HG03565 (cell line): ENCODE data around the gene FEN1.

ENCODE experiments used
- ATAC-seq: cut with Tn5 transposase; IDR thresholded peaks from one replicate; pipeline ENCODE4 v1.9.1; 2021; ENCODE audit warnings: mild to moderate bottlenecking, moderate library complexity; ENCODE audit not compliant: unreplicated experiment

FEN1 gene, protein sequence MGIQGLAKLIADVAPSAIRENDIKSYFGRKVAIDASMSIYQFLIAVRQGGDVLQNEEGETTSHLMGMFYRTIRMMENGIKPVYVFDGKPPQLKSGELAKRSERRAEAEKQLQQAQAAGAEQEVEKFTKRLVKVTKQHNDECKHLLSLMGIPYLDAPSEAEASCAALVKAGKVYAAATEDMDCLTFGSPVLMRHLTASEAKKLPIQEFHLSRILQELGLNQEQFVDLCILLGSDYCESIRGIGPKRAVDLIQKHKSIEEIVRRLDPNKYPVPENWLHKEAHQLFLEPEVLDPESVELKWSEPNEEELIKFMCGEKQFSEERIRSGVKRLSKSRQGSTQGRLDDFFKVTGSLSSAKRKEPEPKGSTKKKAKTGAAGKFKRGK

DNA sequence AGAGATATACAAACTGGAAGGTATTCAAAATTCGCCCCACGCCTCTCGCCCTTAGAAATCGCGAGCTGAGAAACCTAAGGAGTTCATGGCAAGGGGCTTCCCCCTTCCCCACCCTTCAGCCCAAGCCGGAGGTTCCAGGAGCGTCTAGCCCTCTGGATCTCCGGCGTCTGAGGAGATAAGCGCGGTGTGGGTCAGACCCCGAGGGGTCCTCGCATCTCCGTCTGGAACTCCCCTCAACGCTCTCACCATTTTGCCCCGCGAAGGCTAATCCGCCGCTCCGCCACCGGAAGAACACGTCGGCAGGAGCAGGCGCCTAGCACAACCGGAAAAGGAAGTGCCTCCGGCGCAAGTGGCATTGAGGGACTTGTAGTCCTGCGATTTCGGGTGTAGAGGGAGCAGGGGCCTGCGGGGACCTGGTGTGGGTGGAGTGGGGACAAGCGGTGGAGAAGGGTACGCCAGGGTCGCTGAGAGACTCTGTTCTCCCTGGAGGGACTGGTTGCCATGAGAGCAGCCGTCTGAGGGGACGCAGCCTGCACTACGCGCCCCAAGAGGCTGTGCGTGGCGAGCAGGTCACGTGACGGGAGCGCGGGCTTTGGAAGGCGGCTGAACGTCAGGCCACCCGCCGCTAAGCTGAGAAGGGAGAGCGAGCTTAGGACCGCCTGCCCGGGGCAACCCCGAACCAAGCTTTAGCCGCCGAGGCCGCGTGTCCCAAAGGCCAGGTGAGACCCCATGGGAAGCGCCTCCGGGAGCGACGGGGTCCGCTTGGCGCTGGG is at the start of gene FEN1, which contains the start of gene TMEM258:
TSS of gene FEN1 (plus strand) at position 602 of the 773 bp plus-strand sequence. CDS start 2,451 bp downstream, outside the sequence.
TSS of gene TMEM258 (minus strand) at position 290 of the 773 bp plus-strand sequence. CDS start at position 249, 41 bp downstream.
- peak; percentile 64 for ATAC-seq

DNA sequence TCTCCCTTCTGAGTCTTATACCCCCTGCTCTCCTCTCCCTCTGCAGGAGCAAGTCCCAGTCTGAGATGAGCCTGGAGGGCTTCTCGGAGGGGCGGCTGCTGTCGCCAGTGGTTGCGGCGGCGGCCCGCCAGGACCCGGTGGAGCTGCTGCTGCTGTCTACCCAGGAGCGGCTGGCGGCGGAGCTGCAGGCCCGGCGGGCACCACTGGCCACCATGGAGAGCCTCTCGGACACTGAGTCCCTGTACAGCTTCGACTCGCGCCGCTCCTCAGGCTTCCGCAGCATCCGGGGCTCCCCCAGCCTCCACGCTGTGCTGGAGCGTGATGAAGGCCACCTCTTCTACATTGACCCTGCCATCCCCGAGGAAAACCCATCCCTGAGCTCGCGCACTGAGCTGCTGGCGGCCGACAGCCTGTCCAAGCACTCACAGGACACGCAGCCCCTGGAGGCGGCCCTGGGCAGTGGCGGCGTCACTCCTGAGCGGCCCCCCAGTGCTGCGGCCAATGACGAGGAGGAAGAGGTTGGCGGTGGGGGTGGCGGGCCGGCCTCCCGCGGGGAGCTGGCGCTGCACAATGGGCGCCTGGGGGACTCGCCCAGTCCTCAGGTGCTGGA is 49.1 kb upstream of the FEN1 start:
- no peak for ATAC-seq

DNA sequence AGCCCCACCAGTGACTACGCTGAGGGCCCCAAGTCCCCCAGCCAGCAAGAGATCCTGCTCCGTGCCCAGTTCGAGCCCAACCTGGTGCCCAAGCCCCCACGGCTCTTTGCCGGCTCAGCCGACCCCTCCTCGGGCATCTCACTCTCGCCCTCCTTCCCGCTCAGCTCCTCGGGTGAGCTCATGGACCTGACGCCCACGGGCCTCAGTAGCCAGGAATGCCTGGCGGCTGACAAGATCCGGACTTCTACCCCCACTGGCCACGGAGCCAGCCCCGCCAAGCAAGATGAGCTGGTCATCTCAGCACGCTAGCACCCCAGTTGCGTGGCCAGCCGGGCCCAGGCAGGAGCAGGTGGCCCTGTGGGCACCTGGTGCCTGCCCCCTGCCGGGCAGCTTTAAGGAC is 48.5 kb upstream of the FEN1 start:
- no peak for ATAC-seq

DNA sequence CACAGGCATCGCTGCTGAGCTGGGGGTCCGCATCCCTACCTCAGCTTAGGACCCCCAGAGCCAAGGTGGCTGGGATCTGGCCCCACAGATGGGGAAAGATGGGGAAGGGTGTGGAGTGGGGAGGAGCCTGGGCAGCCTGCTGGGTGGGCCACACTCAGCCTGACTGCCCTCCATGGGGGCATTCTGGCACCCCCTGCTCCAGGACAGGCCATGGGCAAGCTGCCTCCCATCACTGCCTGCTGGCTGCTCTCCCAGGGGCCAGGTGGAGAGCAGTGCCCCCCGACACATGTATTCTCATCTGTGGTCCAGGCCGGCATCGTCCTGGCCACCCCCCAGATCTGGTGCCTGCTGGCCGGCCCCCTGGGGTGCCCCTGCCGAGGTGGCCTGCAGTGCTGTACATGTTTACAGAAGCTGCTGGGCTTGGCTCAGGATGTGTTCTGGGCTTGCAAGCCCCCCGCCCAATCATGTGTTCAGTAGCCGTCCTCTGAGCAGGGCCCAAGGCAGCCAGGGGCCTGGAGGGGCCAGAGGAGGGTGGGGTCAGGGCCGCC is 48.0 kb upstream of the FEN1 start:
- no peak for ATAC-seq

DNA sequence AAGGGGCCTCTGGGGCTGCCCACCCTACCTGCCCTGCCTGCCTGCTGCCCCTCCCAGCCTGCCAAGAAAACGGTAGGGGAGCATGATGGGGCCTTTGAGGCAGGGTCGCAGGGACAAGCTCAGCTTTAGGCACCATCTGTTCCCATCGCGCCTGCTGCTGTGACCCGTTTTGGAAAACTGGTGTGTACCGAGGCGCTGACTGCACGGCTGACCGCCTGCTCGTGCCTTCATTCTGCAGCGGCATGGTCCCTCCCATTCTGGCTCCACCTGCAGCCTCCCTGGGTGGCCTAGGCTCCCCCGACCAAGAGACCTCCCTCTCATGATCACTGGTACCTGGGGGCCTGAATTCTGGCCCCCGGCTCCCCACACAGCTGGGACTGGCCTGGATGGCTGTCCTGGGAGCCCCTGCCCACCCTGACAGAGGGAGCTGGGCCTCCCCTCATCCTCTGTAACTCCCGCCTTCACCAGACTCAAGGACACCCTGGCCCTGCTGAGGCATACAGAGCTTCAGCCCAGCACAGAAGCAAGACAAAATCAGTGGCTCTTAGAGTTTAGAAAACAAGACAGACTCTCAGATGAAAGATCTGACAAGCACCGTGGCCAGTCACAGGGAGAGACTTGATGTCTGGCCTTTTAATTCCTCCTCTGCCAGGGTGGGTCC is 46.8 kb upstream of the FEN1 start:
- no peak for ATAC-seq

DNA sequence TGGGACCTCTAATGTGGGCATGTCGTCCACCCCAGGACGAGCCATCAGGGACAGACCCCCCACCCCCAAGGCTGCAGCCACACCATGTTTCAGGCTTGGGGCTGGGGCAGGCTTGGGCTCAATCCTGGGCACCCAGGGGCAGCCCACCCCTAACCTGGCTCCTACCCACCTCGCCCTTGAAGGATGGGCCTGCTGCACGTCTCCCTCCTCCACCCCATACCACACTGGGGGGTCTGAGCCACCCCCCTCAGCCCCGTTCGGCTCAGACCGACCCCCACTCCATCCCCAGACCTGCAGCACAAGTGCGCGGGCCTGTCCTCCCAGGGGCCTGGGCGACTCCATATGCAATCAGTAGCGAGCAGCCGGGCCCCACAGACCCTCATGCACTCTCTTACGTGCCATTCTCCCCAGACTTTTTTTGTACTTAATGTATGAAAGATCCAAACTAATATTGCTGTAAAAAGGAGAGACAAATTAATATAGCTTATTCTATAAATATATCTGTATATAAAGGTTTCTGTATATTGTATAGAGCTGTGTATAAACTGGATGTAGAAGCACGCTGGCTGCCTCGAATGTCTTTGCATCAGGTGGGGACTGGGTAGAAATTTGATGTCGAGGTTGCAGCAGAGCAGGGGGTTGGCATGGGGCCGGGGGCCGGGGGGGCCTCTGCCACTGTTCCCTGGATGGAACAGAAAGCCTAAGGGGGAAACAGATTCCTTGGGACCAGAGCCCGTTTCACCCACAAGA is 46.1 kb upstream of the FEN1 start:
- no peak for ATAC-seq

DNA sequence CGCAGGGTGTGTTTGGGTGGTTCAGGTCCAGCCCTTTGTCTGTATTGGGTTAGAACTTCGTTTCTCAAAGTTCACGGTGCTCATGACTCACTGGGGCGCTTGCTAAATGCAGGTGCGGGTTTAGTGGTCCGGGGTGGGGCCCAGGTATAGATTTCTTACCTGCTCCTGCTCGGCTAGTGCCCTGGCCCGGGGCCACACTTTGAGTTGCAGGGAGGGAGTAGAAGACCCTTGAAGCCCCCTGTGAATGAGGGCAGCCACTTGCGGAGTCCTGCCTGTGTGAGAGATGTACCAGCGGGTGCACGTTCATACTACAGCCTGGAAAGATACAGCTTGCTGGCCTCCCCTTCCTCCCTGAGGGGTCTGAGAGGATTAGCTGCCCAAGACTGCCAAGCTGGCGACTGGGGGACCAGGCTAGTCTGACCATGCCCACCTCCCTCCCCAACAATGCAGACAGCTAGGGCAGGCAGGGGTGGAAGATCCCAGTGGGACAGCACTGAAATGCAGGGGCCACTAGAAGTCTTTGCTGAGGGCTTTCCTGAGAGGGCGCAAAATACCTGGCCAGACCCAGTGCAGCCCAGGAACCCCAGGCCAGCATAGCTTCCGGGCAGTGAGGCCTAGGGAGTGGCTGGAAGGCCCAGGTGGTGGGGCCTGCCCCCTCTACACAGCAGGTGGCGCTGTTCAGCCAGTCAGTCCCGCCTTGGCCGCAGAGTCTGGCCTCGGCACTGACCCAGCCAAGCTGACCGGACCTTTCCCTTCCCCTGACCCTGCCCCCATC is 45.3 kb upstream of the FEN1 start:
- ATAC-seq, result no peak

DNA sequence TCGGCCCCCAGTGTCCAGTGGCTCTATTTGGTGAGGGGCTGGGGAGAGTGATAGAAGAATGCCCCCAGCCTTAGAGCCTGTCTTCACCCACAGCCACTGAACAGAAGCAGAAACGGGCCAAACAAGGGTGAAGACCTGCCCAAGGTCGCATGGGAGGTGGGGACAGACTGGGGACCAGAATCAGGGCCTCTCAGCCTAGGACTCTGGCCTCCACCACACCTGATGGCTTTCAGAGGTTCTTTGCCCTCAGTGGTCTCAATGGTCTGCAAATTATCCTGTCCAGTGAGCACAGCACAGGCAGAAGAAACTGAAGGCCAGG is 44.8 kb upstream of the FEN1 start:
- no peak for ATAC-seq

DNA sequence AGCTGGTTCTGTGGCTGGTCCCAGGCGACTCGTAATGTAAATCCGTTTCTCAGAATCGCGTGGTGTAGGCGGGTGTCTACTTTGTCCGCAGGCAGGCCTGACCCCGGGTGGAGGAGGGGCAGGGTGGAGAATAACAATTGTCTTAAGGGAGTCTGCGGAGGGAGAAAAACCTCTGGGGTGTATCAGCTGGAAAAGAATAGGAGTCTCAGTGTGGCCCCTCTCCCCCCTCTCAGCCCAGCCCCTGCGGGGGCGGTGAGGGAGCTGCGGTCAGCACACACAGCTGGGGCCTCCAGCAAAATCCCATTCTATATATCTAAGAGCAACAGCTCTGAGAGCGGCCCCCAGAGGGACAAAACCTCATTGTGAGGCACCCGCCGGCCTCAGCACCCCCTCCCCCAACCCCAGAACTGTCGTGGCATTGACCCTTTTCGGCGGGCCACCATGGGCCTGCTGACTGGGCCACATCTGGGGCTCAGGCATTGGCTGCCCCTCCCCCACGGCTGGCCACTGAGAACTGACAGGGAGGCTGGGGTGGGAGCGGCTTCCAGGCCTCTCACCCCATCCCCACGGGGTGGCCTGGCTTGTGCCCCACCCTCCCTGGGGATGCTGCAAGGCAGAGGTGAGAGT is 43.0 kb upstream of the FEN1 start:
- ATAC-seq, result no peak

DNA sequence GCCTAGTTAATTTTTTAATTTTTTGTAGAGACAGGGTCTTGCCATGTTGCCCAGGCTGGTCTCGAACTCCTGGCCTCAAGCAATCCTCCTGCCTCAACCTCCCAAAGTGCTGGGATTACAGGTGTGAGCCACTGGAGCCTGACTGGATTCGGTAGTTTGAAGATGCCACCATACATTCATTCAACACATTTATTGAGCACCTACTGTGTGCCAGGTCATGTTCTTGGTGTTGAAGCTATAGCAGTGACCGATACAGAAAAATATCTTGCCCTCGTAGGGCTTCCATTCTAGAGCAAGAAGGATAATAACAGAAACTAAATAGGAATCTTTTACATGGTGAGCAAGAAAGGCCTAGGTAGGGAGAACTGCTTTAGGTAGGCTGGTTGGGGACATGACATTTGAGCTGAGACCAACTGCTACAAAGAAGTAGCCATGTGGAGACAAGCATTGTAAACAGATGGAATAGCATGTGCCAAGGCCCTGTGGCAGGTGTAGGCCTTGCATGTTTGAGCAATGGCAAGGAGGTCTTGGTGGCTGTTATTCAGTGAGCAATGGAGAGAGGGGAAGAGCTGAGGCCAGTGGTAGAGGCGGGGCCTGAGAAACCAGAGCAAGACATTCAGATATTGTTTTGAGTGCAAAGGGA is 42.0 kb upstream of the FEN1 start:
- ATAC-seq, result no peak

DNA sequence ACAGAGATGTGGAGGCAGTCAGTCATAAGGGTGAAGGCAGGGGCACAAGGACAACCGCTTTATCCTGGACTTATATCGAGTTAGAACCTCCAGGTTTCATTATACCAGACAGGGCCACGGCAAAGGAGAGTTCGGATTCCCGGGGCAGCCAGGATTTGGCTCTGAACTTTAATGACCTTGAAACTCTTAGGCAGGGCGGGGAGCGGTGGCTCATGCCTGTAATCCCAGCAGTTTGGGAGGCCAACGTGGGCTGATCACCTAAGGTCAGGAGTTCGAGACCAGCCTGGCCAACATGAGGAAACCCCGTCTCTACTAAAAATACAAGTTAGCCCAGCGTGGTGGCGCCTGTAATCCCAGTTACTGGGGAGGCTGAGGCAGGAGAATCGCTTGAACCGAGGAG is 41.3 kb upstream of the FEN1 start:
- ATAC-seq, result no peak

DNA sequence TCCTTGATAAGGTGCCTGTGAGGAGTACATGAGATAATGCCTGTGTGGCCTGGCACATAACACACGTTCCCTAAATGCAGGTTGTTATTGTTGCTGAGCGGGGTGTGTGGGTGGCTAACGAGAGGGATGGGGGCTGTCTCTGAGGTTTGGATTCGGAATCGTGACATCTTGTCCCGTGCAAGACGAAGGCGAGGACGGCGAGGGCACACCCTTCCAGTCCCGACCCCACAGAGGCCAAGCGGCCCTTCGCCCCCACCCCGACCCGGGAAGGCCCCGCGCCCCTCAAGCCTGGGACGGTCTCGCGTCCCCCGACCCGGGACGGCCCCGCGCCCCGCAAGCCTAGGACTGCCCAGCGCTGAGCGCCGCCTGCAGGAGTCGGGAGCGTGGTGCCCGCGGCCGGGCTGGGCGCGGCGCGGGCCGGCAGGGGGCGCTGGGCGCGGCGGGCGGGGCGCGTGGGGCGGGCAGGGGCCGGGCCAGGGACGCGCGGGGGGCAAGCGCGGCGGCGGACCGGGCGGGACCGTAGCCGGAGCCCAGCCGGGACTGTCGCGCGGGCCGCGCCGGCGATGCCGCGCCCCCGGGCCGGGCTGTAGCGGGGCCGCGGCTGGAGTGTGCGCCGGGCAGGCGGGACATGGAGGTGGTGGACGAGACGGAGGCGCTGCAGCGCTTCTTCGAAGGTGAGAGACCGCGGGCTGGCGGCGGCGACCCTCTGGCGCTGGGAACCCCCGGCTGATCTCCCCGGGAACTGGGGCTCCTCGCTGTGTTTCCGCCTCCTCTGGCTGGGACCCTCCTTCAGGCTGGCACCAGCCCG is 40.4 kb upstream of the FEN1 start, which contains the start of gene MYRF:
TSS of gene MYRF (plus strand) at position 520 of the 808 bp plus-strand sequence. CDS start at position 629, 109 bp downstream.
- ATAC-seq, result no peak

DNA sequence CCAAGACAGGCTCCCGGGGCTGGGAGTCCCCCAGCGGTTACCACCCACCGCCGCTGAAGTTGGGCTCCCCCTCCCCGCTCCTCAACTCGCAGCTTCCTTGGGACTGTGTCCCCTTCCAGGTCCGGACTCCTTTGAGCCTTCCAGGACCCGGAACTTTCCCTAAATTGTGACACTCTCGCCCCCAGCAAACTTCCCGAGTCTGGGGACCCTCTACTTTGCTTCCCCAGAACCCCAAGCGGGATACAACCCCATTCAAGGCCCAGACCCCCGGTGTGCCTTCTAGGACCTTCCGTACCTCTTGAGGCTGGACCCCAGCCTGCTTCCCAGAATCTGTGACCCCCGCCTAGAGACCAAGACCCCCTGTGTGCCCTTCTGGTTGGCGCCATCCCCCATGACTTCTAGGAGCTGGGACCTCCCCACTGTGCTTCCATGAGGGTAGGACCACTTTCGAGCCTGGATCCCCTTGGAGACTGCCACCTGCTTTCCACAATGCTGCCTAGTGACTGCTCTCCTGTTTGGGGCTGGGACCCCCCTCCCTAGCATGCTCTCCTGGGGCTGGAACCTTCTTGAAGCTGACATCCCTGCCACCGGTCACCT is 39.7 kb upstream of the FEN1 start:
- no peak for ATAC-seq

DNA sequence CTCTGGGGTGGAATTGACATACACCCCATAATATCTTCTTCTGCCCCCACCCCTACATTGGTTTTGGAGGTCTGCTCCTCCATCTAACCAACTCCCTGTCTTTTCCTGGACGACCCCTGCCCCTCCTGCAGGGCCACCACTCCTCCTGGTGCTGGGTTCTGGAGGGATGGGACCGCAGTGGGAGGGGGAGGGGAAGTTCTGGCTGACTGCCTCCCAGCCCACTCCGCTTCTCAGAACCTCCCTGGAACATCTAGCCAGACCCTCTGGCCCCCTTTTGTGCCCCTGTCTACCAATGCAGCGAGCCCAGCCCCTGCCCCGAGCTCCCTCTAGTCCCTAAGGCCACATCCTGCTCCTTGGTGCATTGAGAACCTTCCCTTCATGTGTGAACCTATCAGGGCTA is 39.0 kb upstream of the FEN1 start:
- ATAC-seq, result no peak

DNA sequence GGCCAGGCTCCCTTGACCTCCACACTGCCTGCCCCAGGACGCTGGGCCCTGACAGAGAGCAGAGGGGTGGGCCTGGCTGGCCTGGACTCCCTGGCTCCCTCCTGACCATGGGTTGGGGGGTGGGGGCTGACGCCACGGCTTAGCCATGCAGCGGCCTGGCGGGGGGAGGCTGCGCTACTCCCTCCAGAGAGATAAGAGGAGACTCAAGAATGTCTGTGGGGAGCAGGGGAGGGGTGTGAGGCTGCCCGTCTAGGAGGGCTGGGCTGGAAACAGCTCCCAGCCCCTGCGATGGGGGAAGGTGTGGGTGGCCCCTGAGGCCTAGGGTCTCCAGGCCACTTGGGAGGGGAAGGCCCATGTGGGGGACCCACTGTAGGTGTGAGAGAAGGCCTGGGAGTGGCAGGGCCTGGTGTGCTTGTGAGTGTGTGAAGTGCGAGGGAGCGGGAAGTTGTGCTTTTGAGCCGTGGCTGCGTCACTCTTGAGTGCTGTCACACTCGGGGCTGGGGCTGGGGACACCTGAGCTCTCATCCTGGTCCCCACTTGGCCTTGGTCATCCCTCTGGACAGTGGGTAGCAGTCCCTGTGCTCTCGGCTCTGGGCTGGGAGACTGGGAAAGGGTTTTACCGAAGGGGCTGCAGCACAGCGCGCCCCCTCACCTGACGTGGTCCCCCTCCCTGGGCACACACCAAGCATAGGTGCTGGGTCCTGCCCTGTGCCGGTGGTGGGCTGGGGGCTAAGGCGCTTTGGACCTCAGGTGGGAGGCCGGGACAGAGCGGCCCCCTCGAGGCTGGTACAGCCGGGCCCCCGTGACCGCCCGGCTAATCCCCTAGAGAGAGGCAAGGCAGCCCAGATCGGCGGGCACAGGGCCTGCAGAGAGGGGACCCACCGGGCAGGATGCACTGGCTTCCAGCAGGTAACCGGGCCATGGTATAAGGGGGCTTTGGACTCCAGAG is 37.9 kb upstream of the FEN1 start:
- no peak for ATAC-seq

DNA sequence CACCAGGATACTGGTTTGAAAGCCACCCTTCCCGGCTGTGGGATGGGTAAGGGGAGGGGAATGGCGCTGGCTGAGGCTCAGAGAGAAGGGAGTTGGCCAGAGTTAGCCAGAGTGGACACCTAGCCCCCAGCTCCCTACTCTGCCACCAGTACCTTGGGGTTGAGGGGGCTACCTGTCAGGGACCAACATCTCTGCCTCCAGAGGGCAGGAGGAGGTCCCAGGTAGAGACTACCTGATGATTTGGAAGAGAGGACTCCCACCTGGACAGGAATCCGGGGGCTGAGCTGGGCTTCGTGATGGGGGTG is 36.6 kb upstream of the FEN1 start:
- ATAC-seq, result no peak
